Left colon (tissue), 2 donors: ENCODE results near the gene C1orf87. TPM values are rescaled to one million over a fixed set of nuclear protein-coding genes. Genes with fewer than 3 reads are reported as not detected.

ENCODE experiments used
- ATAC-seq: fragments of 200-7000 bp; cut with Tn5 transposase; one replicate; pipeline ENCODE4 v1.9.1; 2020; ENCODE audit warnings: mild to moderate bottlenecking, moderate library complexity
- DNase-seq, 2 donors: peaks; one replicate each; pipeline ENCODE4 v3.0.0-alpha.2; 2020
- intact Hi-C, 2 donors: fragments of 100-400 bp; cut with DNase I in 1 of 2; cut with micrococcal nuclease in 1 of 2; formaldehyde crosslinking; loops; one replicate each; pipeline versions ENCODE4 v1.11.2 to v1.14.0; 2022; cut with DNase I, micrococcal nuclease
- long read RNA-seq: library from polyadenylated mRNA; unstranded; transcript quantifications from one replicate; pipeline ENCODE4 v2.0.0, GENCODE V29; 2021
- total RNA-seq, 2 donors: library from RNA; stranded (reverse); fragmentation: NEBNext Ultra II Directional; extraction: Animal tissue kit (Norgen Biotek cat#: 25700); gene quantifications; one replicate each; pipeline ENCODE4 v1.2.1, GENCODE V29; 2021
- donor health status: DM: no; HTN: no; CAD: no.
- donor health status: DM: yes; HTN: yes; CAD: no.

The C1orf87 gene, protein sequence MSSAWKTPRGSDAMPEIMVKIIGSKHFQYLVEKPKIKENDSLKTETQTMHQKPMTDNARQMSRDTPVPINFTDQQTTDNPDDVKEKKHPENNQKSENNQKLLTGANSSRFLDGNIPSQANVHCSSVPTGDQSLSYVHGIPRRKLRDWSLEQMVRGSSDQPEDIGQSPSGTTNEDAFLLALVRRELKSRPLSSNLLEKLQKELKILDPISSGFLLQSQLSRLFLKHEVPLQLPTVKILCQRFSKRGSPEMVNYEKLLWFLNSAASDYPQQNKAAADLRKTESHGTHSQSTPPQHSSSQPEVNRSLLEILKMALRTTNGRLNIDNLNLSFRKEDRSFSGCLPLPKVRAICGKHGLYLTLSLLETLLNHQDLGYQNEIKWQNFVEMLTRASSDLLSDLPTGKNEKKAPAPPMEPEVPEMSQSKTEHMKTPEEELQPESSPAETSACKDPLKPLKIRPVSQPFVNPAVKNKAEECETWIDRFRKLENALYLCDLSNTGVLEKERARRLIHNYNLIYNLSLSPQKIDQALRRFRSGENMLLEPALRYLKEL
- not detected for total RNA-seq
- long read RNA-seq, result 0 reads

DNA sequence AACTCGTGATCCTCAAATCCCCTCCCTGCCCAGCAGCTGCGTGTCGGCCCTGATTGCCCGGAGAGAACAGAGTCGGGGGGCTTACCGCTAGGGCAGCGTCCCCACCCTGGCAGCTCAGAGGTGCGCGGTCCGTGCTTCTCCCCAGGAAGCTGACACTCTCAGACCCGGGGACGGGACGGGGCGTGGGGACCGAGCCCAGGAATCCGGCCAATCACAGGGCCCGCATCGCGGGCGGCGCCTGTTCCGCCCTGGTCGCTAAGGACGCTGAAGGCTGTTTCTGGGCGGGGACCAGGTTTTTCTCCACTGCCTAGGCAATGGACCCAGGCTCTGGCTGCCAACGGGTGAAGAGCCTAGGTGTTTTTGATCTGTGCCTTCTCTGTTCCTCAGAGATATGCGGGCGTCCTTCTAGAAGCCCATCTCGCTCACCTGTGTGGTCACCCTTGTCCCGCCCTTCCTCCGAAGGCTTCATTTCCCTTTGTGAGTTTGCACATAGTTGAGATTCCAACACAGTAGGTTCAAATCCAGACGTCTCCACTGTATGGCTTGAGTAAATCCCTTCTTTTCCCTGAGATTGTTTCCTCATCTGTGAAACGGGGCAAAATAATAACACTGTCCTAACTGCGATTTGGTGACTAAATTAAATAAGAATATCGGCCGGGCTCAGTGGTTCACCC is at the start of gene C1orf87:
Gene C1orf87, minus strand, starts transcription at position 166 of the 674 bp plus-strand sequence. CDS start 1,127 bp downstream, outside the sequence.
- intact Hi-C loops, result no loop called here
- DNase-seq, result peak; percentile 31 to 73
- ATAC-seq, result peak; percentile 100

DNA sequence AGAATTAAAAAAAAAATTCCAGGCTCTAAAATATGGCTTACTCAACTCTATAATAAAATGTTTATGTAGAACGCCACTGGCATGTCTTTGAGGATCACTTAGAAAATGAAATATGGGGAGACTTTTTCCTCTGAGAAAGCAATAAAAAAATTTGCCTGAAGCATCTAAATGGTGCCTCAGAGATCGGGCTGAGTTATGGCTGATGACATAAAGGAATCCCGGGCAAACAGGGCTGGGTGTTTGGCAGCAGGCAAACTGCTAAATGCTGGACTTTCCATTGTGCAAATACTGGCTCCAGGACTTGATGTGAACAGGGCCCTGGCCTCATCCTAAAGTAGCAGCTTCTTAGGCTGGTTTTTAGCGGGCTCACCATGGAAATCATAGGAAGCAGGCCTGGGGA is 44.5 kb upstream of the C1orf87 start:
- intact Hi-C loops, result no loop called here
- DNase-seq (no peak), ATAC-seq (no peak)

DNA sequence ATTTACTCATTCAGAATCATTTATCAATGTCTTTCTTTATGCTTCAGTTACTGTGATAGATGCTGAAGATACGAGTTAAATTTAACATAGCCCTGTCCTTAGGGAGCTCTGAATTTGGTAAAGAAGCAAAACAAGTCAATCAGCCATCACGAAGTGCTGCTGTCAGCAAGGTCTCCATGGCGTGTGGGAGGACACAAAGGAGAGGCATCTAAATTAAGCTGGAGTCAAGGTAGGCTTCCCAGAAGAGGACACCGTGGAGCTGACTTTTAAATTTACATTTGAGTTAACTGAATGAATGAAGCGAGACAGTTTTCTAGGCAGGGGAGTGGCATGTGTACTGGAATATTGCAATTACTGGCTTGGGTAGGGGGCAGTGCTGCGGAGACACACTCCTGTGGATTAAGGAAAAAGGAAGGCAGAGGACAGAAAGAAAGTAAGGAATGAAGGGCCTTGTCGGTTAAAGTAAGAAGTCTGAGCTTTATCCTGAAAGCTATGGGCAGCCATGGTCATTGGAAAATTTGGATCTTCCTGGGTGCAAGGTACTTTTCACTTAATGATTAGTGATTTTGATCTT is 41.3 kb upstream of the C1orf87 start:
- DNase-seq (no peak), ATAC-seq (no peak)
- intact Hi-C loops, result no loop called here

DNA sequence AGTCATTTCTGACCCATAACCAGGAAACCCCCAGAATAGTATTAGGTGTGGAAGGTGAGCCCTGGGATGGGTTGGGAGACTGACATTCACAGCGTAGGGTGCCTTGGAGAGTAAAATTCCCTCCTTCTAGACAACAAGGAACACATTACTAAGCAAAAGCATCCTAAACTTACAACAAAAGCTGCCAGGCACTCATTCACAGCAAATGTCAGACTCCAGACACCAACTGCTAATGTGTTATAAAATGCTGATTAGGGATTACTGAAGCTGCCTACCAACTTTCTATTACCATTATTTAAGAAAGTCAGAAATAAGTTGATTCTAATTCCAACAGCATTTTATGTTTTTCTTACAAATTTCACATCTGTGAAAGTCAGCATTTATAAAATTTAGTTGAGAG is 40.0 kb upstream of the C1orf87 start:
- DNase-seq (no peak), ATAC-seq (no peak)
- intact Hi-C loops, result no loop called here

DNA sequence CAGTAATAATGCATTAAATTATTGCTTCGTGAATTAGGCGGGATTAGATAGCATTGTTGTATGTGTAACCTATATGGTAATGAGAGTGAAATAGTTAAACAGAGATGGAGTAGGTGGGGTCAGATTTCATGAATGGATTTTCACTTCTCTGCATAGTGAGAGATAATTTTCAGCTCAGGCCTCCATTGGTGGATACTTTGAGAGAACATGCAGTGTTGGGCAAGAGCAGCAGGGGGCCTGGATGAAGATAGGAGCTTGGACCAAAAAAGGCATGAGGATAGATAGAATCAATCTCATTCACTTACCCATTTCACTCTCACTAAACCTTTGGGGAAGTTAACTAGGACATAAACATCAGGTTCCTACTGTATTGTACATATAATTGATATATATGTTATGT is 39.5 kb upstream of the C1orf87 start:
- ATAC-seq (no peak), DNase-seq (no peak)
- intact Hi-C loops, result no loop called here

DNA sequence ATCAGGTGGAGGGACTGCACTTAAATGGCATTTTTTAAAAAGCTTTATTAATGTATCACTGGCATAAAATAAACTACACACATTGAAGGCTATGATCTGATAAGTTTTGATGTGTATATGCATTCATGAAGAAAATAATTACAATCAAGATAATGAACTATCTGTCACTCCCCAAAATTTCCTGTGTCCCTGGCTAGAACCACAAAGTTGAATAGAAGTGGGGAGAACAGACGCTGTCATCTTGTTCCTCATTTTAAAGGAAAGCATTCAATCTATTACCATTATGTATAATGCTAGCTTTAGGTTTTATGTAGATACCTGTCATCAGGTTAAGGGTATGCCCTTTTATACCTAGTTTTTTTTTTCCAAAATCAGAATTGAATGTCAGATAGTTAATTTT is 38.1 kb upstream of the C1orf87 start:
- no peak for ATAC-seq
- no peak for DNase-seq
- intact Hi-C loops, result no loop called here

DNA sequence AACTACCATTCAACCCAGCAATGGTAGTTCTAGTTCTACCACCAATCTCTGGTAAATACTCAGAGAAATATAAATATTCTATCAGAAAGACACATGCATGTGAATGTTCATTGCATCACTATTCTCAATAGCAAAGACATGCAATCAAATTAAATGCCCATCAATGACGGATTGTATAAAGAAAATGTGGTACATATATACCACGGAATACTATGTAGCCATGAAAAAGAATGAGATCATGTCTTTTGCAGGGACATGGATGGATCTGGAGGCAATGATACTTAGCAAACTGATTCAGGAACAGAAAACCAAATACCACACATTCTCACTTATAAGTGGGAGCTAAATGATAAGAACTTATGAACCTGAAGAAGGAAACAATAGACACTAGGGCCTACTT is 37.5 kb upstream of the C1orf87 start:
- intact Hi-C loops, result no loop called here
- DNase-seq (no peak), ATAC-seq (no peak)

DNA sequence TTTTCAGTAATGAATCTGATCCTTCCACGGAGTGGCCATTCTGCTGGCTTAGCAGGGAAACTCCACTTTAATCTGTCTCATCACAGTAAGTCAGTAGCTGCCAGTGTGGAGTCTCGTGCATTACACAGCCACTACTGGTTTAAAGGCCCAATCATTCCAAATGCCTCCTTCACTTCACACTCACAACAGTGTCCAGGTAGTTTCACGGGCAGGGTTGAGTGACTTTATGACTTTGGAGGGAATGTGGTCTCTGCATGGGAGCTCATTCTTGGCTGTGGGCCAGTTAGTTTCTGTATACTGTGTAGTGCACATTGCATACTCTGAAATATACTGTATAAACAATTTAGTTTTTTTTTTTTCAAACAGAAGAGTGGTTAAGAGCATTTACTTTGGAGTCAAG is 34.6 kb upstream of the C1orf87 start:
- ATAC-seq (no peak), DNase-seq (no peak)
- intact Hi-C loops, result no loop called here

DNA sequence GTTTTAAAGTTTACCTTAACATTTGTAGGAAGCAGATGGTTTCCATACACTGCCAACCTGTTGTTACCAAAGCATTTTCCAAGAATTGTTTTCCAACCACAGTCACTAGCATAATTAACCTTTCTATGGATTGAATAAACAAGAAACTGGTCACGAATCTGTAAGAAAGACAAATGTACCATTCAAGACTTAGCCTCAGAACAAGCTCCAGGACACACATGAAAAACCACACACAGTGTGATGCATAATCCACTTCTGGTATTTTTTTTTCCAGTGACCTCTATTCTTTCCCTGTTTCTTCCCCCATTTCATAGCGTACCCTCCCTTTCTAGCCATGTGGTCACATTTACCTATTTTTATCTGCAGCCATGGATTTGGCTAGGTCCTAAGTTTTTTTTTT is 29.6 kb upstream of the C1orf87 start:
- DNase-seq (no peak), ATAC-seq (no peak)
- intact Hi-C loops, result no loop called here

DNA sequence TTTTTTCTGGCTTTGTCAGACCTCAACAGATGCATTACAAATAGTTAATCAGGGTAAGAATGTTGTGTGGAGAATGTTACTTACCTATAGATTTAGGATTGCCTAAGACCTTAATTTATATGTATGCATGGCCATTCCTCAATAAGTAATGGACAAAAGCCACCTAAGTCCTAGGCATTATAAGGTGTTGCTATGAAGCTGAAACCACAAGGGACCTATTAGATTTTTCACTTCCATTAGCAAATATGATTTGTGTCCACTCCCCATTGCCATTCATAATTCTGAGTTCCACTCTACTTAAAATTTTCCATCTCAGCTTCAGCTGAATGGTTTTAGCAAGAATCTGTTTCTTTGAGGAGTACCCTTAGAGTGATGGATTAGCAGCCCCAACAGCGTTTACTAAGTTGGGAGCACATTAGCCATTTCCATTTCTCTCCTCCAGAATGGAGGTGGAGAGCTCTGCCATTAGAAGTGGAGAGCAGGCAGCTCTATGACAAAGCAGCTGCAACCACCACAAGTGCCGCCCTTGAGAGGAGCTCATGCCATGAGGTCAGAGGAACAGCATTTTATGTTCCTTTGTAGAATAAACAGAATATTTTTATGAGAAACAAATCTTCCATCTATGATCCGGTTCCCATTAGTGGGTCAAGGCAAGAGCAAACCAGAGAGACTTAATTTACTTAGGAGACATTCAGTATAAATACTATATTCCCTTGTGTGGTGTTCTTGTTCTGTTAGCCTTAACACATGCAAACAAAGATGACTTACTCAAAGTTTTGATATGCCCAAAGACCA is 28.9 kb upstream of the C1orf87 start:
- no peak for DNase-seq
- intact Hi-C loops, result no loop called here
- no peak for ATAC-seq

DNA sequence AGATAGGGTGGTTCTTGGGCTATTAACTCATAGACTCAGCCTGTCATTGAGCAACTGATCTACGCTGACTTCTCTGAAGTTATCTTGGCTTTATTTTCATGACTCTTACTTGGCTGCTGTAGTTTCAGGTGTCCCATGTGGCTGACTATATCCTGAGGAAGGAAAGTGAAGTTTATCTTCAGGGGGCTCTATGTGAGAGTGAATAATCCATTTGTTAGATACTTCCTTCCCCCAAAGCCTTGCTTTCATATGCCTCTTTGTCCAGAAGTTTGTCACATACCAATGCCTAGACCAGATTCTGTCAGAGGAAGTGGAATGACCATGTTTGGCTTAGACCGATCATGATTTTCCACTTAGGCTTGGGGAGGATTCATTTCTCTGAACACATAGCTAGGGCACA is 27.9 kb upstream of the C1orf87 start:
- DNase-seq (no peak), ATAC-seq (no peak)
- intact Hi-C loops, result no loop called here

DNA sequence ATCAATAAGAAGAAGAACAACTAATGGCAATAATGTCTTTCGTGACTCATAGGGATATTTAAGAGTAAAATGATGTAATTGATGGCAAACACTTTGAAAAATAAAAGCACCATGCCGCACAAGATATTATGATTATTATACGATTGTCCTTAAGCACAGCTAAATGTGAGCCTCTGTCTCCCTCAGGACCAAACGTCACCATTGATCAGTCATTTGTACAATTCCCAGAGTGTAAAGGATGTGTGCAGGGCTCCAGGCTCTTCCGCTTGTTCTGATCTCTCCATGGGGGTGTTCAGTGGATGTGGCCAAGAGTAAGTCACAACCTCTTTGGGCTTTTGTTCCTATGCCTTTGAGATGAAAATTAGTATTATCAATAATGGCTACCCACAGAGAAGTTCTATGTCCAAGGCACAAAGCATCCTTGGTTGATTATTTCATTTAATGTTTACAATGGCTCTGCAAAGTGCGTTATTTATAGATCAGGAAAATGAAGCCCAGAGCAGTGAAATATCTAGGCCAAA is 17.7 kb upstream of the C1orf87 start:
- intact Hi-C loops, result no loop called here
- DNase-seq, result no peak
- ATAC-seq, result no peak

DNA sequence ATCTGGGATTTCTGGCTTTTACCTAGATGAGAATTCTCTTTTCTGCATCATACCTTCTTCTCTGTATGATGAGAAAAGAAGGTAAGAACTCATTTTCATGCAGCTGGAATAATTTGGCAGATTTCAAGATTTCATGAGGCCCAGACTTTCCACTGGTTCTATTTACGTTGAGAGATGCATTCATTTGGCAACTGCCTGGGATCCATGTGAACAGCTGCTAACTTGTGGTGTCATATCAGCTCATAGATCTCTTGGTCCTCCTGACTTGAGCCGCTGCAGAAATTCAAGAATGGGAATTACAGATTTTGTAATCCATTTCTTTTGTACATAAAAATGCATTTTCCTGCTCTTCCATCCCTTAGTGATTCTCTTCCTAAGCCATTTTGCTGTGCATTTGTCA is 17.1 kb upstream of the C1orf87 start:
- intact Hi-C loops, result no loop called here
- ATAC-seq (no peak), DNase-seq (no peak)

DNA sequence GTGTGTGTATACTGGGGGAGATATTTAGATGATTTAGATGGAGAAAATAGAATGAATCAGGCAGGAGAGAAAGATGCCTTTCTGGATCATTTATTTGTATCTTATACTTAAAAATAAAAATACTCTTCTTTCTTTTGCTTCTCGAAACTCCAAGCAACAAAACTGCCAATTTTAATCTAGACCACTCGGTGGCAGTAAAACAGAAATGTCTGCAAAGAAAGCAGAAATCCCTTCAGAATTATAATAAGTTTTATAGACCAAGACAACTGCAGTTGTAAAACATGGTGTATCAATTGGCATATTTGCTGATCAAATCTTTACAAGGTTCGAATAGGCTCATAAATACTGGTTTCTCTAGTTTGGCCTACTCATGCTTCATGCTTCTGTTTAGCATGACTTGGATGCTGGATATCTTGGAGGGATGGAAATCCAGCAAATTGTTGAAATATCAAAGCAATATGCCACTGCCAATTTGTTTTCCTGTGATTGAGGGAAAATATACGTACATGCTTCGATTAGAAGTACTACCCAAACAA is 15.1 kb upstream of the C1orf87 start:
- intact Hi-C loops, result no loop called here
- ATAC-seq (no peak), DNase-seq (no peak)

DNA sequence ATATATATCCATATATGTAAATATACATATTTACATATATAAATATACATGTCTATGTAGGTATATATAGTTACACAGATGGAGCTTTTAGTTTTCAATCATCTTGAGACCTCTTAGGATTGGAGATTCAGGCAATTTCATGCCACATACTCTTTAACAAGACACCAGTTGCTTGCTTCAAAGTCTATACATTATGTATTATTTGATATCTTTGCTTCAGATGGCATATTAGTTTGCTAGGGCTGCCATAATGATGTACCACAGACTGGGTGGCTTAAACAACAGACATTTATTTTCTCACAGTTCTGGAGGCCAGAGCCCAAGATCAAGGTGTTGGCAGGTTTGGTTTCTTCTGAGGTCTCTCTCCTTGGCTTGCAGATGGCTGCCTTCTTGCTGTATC is 14.1 kb upstream of the C1orf87 start:
- no peak for DNase-seq
- intact Hi-C loops, result no loop called here
- no peak for ATAC-seq

DNA sequence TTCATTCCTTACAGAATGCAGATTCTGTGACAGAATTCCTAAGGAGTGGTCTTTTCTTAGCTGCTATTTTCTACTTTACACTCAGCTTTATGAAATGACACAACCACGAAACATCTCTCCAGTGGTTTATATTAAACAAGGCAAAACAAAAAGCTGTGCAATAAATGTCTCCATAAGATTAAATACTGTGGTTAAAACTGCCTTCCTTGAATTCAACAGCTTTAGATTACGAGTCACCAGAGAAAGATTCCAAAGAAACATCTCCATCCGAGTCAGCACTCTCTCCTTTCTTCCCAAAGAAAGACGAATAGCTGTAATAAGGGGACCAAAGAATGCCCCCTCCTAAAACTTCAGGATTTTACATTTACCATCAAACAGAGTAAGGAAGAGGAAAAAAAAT is 4.6 kb upstream of the C1orf87 start:
- ATAC-seq, result no peak
- intact Hi-C loops, result no loop called here
- DNase-seq, result no peak

DNA sequence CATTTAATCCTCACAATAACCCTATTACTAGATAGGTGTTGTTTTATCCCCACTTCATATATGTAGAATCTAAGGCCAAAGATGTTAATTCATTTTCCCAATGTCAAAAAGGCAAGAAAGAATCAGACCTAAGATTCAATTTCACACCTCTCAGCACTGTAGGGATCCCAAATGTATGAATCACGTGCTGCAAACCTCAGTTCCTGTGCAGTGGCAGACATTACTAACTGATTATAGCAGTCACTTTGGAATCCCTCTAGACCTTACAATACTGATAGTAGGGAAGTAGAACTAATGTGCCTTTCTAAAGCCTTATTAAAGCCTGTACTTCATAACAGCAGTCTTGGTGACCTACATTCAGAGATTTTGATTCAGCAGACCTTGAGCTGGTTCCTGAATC is 2.3 kb downstream of the C1orf87 start:
- DNase-seq (no peak), ATAC-seq (no peak)
- intact Hi-C loops, result no loop called here

DNA sequence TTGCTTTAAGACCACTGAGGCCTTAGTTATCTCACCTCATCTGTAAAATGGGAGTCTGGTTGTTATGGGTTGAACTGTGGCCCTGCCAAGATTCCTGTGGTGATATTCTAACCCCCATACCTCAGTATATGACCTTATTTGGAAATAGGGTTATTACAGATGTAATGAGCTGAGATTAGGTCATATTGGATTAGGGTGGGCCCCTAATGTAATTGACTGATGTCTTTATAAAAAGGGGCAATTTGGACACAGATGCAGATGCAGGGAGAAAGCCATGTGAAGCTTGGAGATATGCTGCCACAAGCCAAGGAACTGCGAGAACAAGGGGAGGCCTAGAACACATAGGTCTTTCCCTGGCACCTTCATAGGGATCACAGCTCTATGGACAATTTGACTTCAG is 3.9 kb downstream of the C1orf87 start:
- ATAC-seq, result no peak
- intact Hi-C loops, result no loop called here
- DNase-seq, result no peak
